HCT116 (cell line): ENCODE measurements around the gene PDSS2. TPM values are rescaled to one million over a fixed set of nuclear protein-coding genes. Genes with fewer than 3 reads are reported as not detected.
A peak's percentile ranks its signal among the peaks of the same experiment; 100 is the strongest.

Experiments used
- ATAC-seq: fragments of 200-7000 bp; cut with Tn5 transposase; 2 replicates; pipeline ENCODE4 v1.9.1; 2020; ENCODE audit warnings: mild to moderate bottlenecking, moderate library complexity
- BruUV-seq: library from RNA; stranded (reverse); fragments of 400-500 nt; replicated peaks from 2 replicates; lab custom pipeline; 2021; lab: Mats Ljungman, UMichigan
- CTCF ChIA-PET: fragments of 300-600 bp; sonication (Branson Sonifier 250); formaldehyde crosslinking; loops from one replicate; lab custom pipeline; 2021; ENCODE audit warnings: antibody characterized with exemption; lab: Charles Lee
- POLR2A ChIA-PET: fragments of 300-600, 350-600 bp; sonication (Branson Sonifier 250); formaldehyde crosslinking; loops from one replicate; lab custom pipeline; 2021; ENCODE audit warnings: antibody characterized with exemption; lab: Charles Lee
- RAD21 ChIA-PET, 2 experiments: fragments of 300-600 bp; sonication (Branson Sonifier 250); formaldehyde crosslinking; loops; one replicate each; lab custom pipeline; 2023; ENCODE audit warnings: low total read pairs in 2 of 2; ENCODE audit not compliant: uncharacterized antibody in 2 of 2, unreplicated experiment in 2 of 2, low non-redundant PET in 1 of 2; lab: Charles Lee
- DNase-seq: peaks from one replicate; pipeline ENCODE4 v3.0.0-alpha.2; 2010; ENCODE audit warnings: low read depth, low spot score
- H2AFZ ChIP-seq: fragments of 200-600 bp; shearing (Covaris generic), sonication (generic); 2 replicates; pipeline ENCODE4 v1.6.1; 2017; ENCODE audit warnings: low read depth, mixed run types, mixed read lengths, antibody characterized with exemption, low read length; ENCODE audit not compliant: poor library complexity, severe bottlenecking
- H3K27ac ChIP-seq: 2 replicates; pipeline ENCODE4 v1.5.1; 2012; ENCODE audit warnings: low read depth, low read length
- H3K27me3 ChIP-seq: fragments of 200-600 bp; sonication (generic); 2 replicates; pipeline ENCODE4 v1.6.1; 2016; ENCODE audit warnings: mixed run types, low read length, mixed read lengths; ENCODE audit not compliant: insufficient read depth
- H3K36me3 ChIP-seq, 2 experiments: fragments of 200-500 bp in 1 of 2; fragments of 200-600 bp in 1 of 2; sonication (Bioruptor generic) in 1 of 2; sonication (generic) in 1 of 2; 2 replicates each; pipeline versions ENCODE4 v1.5.1 to v1.6.1; 2014 to 2016; ENCODE audit warnings: low read length in 2 of 2, inconsistent platforms in 1 of 2, mixed read lengths in 1 of 2, mixed run types in 1 of 2; ENCODE audit not compliant: insufficient read depth in 2 of 2, control insufficient read depth in 1 of 2
- H3K4me1 ChIP-seq, 2 experiments: fragments of 200-600 bp in 1 of 2; sonication (generic) in 1 of 2; 2 replicates each; pipeline versions ENCODE4 v1.5.1 to v1.6.1; 2012 to 2017; ENCODE audit warnings: low read length in 2 of 2, inconsistent platforms in 1 of 2, mild to moderate bottlenecking in 1 of 2, mixed read lengths in 1 of 2, mixed run types in 1 of 2, moderate library complexity in 1 of 2; ENCODE audit not compliant: insufficient read depth in 2 of 2, control insufficient read depth in 1 of 2
- H3K4me2 ChIP-seq: fragments of 200-600 bp; sonication (generic); 2 replicates; pipeline ENCODE4 v1.6.1; 2017; ENCODE audit warnings: mixed run types, low read length, mixed read lengths
- H3K4me3 ChIP-seq, 2 experiments: fragments of 200-600 bp in 1 of 2; sonication (generic) in 1 of 2; replicated peaks in 1 of 2; 2 replicates each; pipeline ENCODE4 v1.5.1; 2011 to 2016; ENCODE audit warnings: low read length in 2 of 2, control low read depth in 1 of 2, low read depth in 1 of 2, mild to moderate bottlenecking in 1 of 2, mixed read lengths in 1 of 2, mixed run types in 1 of 2
- H3K79me2 ChIP-seq: fragments of 200-600 bp; sonication (generic); 2 replicates; pipeline ENCODE4 v1.6.1; 2017; ENCODE audit warnings: mild to moderate bottlenecking, mixed run types, low read length, moderate library complexity, mixed read lengths; ENCODE audit not compliant: insufficient read depth
- H3K9ac ChIP-seq: fragments of 200-600 bp; sonication (generic); 2 replicates; pipeline ENCODE4 v1.6.1; 2016; ENCODE audit warnings: low read length, mixed read lengths
- H3K9me2 ChIP-seq: fragments of 200-600 bp; sonication (generic), shearing (Covaris generic); 2 replicates; pipeline ENCODE4 v1.6.1; 2017; ENCODE audit warnings: mixed run types, mild to moderate bottlenecking, moderate library complexity; ENCODE audit not compliant: insufficient read depth
- H3K9me3 ChIP-seq, 2 experiments: fragments of 200-500 bp in 1 of 2; fragments of 200-600 bp in 1 of 2; sonication (Bioruptor generic) in 1 of 2; sonication (generic) in 1 of 2; 2 replicates each; pipeline ENCODE4 v1.6.1; 2014 to 2017; ENCODE audit warnings: low read length in 2 of 2, mixed read lengths in 2 of 2, inconsistent platforms in 1 of 2, low read depth in 1 of 2, mild to moderate bottlenecking in 1 of 2, mixed run types in 1 of 2, moderate library complexity in 1 of 2; ENCODE audit not compliant: control insufficient read depth in 1 of 2, insufficient read depth in 1 of 2
- H4K20me1 ChIP-seq: fragments of 200-600 bp; sonication (generic), shearing (Covaris generic); 2 replicates; pipeline ENCODE4 v1.6.1; 2017; ENCODE audit warnings: mixed run types, mild to moderate bottlenecking, moderate library complexity; ENCODE audit not compliant: insufficient read depth
- ATF3 ChIP-seq: IDR thresholded peaks from 2 replicates; pipeline ENCODE4 v1.6.1; 2012
- CBX3 ChIP-seq: IDR thresholded peaks from 2 replicates; pipeline ENCODE4 v1.6.1; 2012; ENCODE audit warnings: low read depth
- CTCF ChIP-seq, 3 experiments: fragments of 200-600 bp in 1 of 3; sonication (generic) in 1 of 3; IDR thresholded peaks in 2 of 3; conservative IDR thresholded peaks in 1 of 3; 2 replicates each; pipeline ENCODE4 v1.5.1; 2012 to 2017; ENCODE audit warnings: low read depth in 2 of 3, low read length in 2 of 3, antibody characterized with exemption in 1 of 3, borderline replicate concordance in 1 of 3, control low read depth in 1 of 3, mild to moderate bottlenecking in 1 of 3, mixed read lengths in 1 of 3, mixed run types in 1 of 3, moderate library complexity in 1 of 3; ENCODE audit not compliant: insufficient read depth in 1 of 3
- ELF1 ChIP-seq: IDR thresholded peaks from 2 replicates; pipeline ENCODE4 v1.6.1; 2012; ENCODE audit warnings: low read depth, borderline replicate concordance
- EZH2 ChIP-seq: fragments of 200-600 bp; sonication (generic); IDR thresholded peaks from 2 replicates; pipeline ENCODE4 v1.6.1; 2017; ENCODE audit warnings: antibody characterized with exemption, mixed run types
- EZH2phosphoT487 ChIP-seq: fragments of 200-600 bp; IDR thresholded peaks from 2 replicates; pipeline ENCODE4 v1.6.1; 2018; ENCODE audit warnings: antibody characterized with exemption, borderline replicate concordance
- JUND ChIP-seq: IDR thresholded peaks from 2 replicates; pipeline ENCODE4 v1.6.1; 2012
- SIN3A ChIP-seq: IDR thresholded peaks from 2 replicates; pipeline ENCODE4 v1.6.1; 2012; ENCODE audit warnings: low read depth
- SP1 ChIP-seq: IDR thresholded peaks from 2 replicates; pipeline ENCODE4 v1.6.1; 2012; ENCODE audit warnings: low read depth
- SRF ChIP-seq: IDR thresholded peaks from 2 replicates; pipeline ENCODE4 v1.6.1; 2012; ENCODE audit warnings: low read depth
- TCF7L2 ChIP-seq: IDR thresholded peaks from 2 replicates; pipeline ENCODE4 v1.7.0; 2011; ENCODE audit warnings: borderline replicate concordance, inconsistent platforms; ENCODE audit not compliant: insufficient read depth, insufficient read length; ENCODE audit errors: extremely low read depth
- intact Hi-C: fragments of 100-400 bp; cut with micrococcal nuclease; formaldehyde crosslinking; loops from 2 replicates; pipeline ENCODE4 v1.10.0; 2022
- total RNA-seq: library from RNA; stranded (reverse); gene quantifications from one replicate; pipeline ENCODE4 v1.2.1, GENCODE V29; 2021; ENCODE audit not compliant: unreplicated experiment

PDSS2 gene
- total RNA-seq, 1 experiment from 2014 or later, result 12.2 TPM

- peak within 1 kb of the TSS; percentile 83 for H2AFZ ChIP-seq
- ChIA-PET RAD21 (no interaction called here), CTCF (interaction anchor here (0.8 to 1.2 kb wide), 6 partner anchors 40 to 732 kb away, joined by 3 to 6 read pairs (median 3); partner anchors contain the start of gene PDSS2)
- BruUV-seq, result no TSS peak
- peak within 1 kb of the TSS; percentile 93 for H3K4me2 ChIP-seq
- peaks cover 18 to 31% of the 10 kb centered on the region in 2 experiments; a peak in 3 of 4 replicates for H3K4me1 ChIP-seq
- peak; percentile 40 for ATAC-seq
- no peaks in the 10 kb centered on the region for H4K20me1 ChIP-seq
- H3K79me2 ChIP-seq, result no peaks in the 10 kb centered on the region
- DNase-seq, result no peak
- TF ChIP-seq CTCF (IDR thresholded peaks at IDR 0.05 in 2 of 3, conservative IDR thresholded peaks at IDR 0.05 in 1 of 3; ENCODE audit: borderline replicate concordance in 1 of 3, insufficient read depth in 1 of 3, low read depth in 2 of 3, low read length in 2 of 3), result no peak
- TF ChIP-seq, all 23 proteins: peak for 0
- Histone ChIP-seq H3K27ac (peak within 1 kb of the TSS; percentile 83), H3K4me3 (peak within 1 kb of the TSS; percentile 53 to 66), H3K9ac (peak within 1 kb of the TSS; percentile 74), H3K9me2 (no peaks in the 10 kb centered on the region), H3K36me3 (no peaks in the 10 kb centered on the region), H3K27me3 (no peaks in the 10 kb centered on the region), H3K9me3 (no peaks in the 10 kb centered on the region)
- intact Hi-C loops, result loop anchor here (5.0 kb wide), 1 partner anchor 668 kb away; no protein-coding TSS in a partner anchor
- POLR2A ChIA-PET, result interaction anchor here (0.8 kb wide), 1 partner anchor 776 kb away, joined by 3 read pairs; no protein-coding TSS in a partner anchor
These were observed 344.3 kb downstream of the PDSS2 start, which contains the start of gene BEND3 for GRCh38 chr6:107114926-107115694. BEND3 (minus strand) TSS chr6:107115515; CDS start chr6:107099285, 16,230 bp downstream.

GRCh38 chr6:107114213-107114925 is 345.0 kb downstream of the PDSS2 start:
- Histone ChIP-seq H3K27ac (peak overlapping the region; percentile 77), H3K4me1 (peaks cover 18 to 31% of the 10 kb centered on the region in 2 experiments; a peak in 3 of 4 replicates), H3K27me3 (no peaks in the 10 kb centered on the region), H3K9ac (peak overlapping the region; percentile 62), H3K9me3 (no peaks in the 10 kb centered on the region), H3K9me2 (no peaks in the 10 kb centered on the region), H2AFZ (peak overlapping the region; percentile 42), H3K4me2 (peak overlapping the region; percentile 93), H3K4me3 (peak overlapping the region; percentile 53 to 66), H3K36me3 (no peaks in the 10 kb centered on the region), H3K79me2 (no peaks in the 10 kb centered on the region), H4K20me1 (no peaks in the 10 kb centered on the region)
- no TSS peak for BruUV-seq
- intact Hi-C loops, result loop anchor here (5.0 kb wide), 1 partner anchor 667 kb away; no protein-coding TSS in a partner anchor
- CTCF ChIA-PET, result interaction anchor here (0.6 to 1.4 kb wide), 12 partner anchors 10 to 779 kb away, joined by 3 to 5 read pairs (median 3); no protein-coding TSS in a partner anchor
- peak; percentile 76 for ATAC-seq
- peak; percentile 52 for DNase-seq
- RAD21 ChIA-PET, result no interaction called here
- POLR2A ChIA-PET, result no interaction called here
- TF ChIP-seq JUND (no peak), SRF (0 out of 2 replicates have a peak, but pooled peaks have one; percentile 18), SIN3A (no peak), SP1 (no peak), CTCF (IDR thresholded peaks at IDR 0.05 in 2 of 3, conservative IDR thresholded peaks at IDR 0.05 in 1 of 3; ENCODE audit: borderline replicate concordance in 1 of 3, insufficient read depth in 1 of 3, low read depth in 2 of 3, low read length in 2 of 3) (peak; percentile 21 to 66 (median 61); a peak in 4 of 6 replicates), ATF3 (no peak), CBX3 (peak; percentile 18; the same call in 1 of the 2 replicates), ELF1 (no peak), EZH2 (no peak), EZH2phosphoT487 (no peak), TCF7L2 (no peak)
